Fibroblast of lung (primary cell): ENCODE data around the gene UIMC1. TPM values are rescaled to one million over a fixed set of nuclear protein-coding genes. Genes with fewer than 3 reads are reported as not detected.

Experiments used
- DNase-seq, 2 donors: peaks; one replicate each; pipeline versions ENCODE4 v3.0.0 to v3.0.0-alpha.2; 2010; ENCODE audit warnings: low read depth in 2 of 2
- H2AFZ ChIP-seq: 2 replicates; pipeline ENCODE4 v1.5.1; 2012; ENCODE audit warnings: low read length, control low read depth, inconsistent platforms
- H3K27ac ChIP-seq: 2 replicates; pipeline ENCODE4 v1.5.1; 2011; ENCODE audit warnings: low read length, control low read depth; ENCODE audit not compliant: insufficient read depth
- H3K27me3 ChIP-seq: 2 replicates; pipeline ENCODE4 v1.5.1; 2011; ENCODE audit warnings: mild to moderate bottlenecking, low read length; ENCODE audit not compliant: control insufficient read depth, insufficient read depth
- H3K36me3 ChIP-seq: 2 replicates; pipeline ENCODE4 v1.5.1; 2011; ENCODE audit warnings: low read length; ENCODE audit not compliant: control insufficient read depth, insufficient read depth
- H3K4me1 ChIP-seq: 2 replicates; pipeline ENCODE4 v1.5.1; 2011; ENCODE audit warnings: low read length; ENCODE audit not compliant: control insufficient read depth, insufficient read depth; ENCODE audit errors: extremely low read depth
- H3K4me2 ChIP-seq: 2 replicates; pipeline ENCODE4 v1.5.1; 2011; ENCODE audit warnings: low read length, control low read depth; ENCODE audit not compliant: insufficient read depth; ENCODE audit errors: extremely low read depth
- H3K4me3 ChIP-seq, 4 experiments: fragments of 200-600 bp in 1 of 4; sonication (generic) in 1 of 4; replicated peaks in 1 of 4; 2 replicates each; pipeline ENCODE4 v1.5.1; 2011 to 2016; ENCODE audit warnings: low read length in 4 of 4, low read depth in 3 of 4, mild to moderate bottlenecking in 3 of 4, control low read depth in 2 of 4, inconsistent platforms in 1 of 4, mixed read lengths in 1 of 4; ENCODE audit not compliant: insufficient read depth in 1 of 4; ENCODE audit errors: control extremely low read depth in 1 of 4
- H3K79me2 ChIP-seq: 2 replicates; pipeline ENCODE4 v1.5.1; 2012; ENCODE audit warnings: mild to moderate bottlenecking, low read length, inconsistent platforms; ENCODE audit not compliant: control insufficient read depth, insufficient read depth
- H3K9ac ChIP-seq: 2 replicates; pipeline ENCODE4 v1.5.1; 2011; ENCODE audit warnings: mild to moderate bottlenecking, low read length, control low read depth; ENCODE audit not compliant: insufficient read depth
- H3K9me3 ChIP-seq: 2 replicates; pipeline ENCODE4 v1.5.1; 2012; ENCODE audit warnings: low read depth, low read length; ENCODE audit not compliant: control insufficient read depth, insufficient read depth
- H4K20me1 ChIP-seq: 2 replicates; pipeline ENCODE4 v1.5.1; 2011; ENCODE audit warnings: low read length; ENCODE audit not compliant: control insufficient read depth, insufficient read depth; ENCODE audit errors: extremely low read depth
- CTCF ChIP-seq, 2 donors: IDR thresholded peaks in 1 of 2; conservative IDR thresholded peaks in 1 of 2; 1 replicate in 1 of 2; 2 replicates in 1 of 2; pipeline ENCODE4 v1.5.1; 2011 to 2012; ENCODE audit warnings: low read length in 2 of 2, control low read depth in 1 of 2, inconsistent platforms in 1 of 2, low read depth in 1 of 2, mild to moderate bottlenecking in 1 of 2
- EZH2 ChIP-seq: IDR thresholded peaks from 2 replicates; pipeline ENCODE4 v1.5.1; 2012; ENCODE audit warnings: low read length, control low read depth, mild to moderate bottlenecking; ENCODE audit errors: missing control alignments
- polyA plus RNA-seq, 2 donors: library from polyadenylated mRNA; depleted of rRNA in 1 of 2; stranded (reverse) in 1 of 2; unstranded in 1 of 2; fragments of >200 nt; gene quantifications; 2 replicates each; pipeline ENCODE4 v1.2.1, GENCODE V29; 2011 to 2012; ENCODE audit warnings: missing spikeins in 1 of 2
- total RNA-seq: library from RNA; depleted of rRNA; stranded (reverse); fragments of >200 nt; gene quantifications from 2 replicates; pipeline ENCODE4 v1.2.1, GENCODE V29; 2014

Gene UIMC1
- total and polyA plus RNA-seq, 2 donors (not counting 1 experiment from before 2014, with no cell fraction given): 19.4 to 36.7 TPM

GRCh38 chr5:176912115-176912514 lies 94.5 kb downstream of the UIMC1 start:
- Histone ChIP-seq H3K9me3 (no peaks in the 10 kb centered on the region), H3K79me2 (no peaks in the 10 kb centered on the region), H3K4me1 (no peaks in the 10 kb centered on the region), H3K36me3 (peaks cover 3% of the 10 kb centered on the region), H3K4me2 (no peak overlapping the region), H3K9ac (no peak overlapping the region), H3K27ac (no peak overlapping the region), H2AFZ (no peak overlapping the region), H3K4me3 (no peak overlapping the region), H4K20me1 (no peaks in the 10 kb centered on the region), H3K27me3 (no peaks in the 10 kb centered on the region)
- peak in 1 of 2 donors; percentile 21 for DNase-seq
- TF ChIP-seq EZH2 (no peak), CTCF (conservative IDR thresholded peaks at IDR 0.05 in 1 of 2, IDR thresholded peaks at IDR 0.05 in 1 of 2; ENCODE audit: low read depth in 1 of 2, low read length in 2 of 2) (no peak)

- Histone ChIP-seq H3K36me3 (peaks cover 15% of the 10 kb centered on the region), H3K9me3 (no peaks in the 10 kb centered on the region), H3K4me1 (no peaks in the 10 kb centered on the region), H3K27me3 (no peaks in the 10 kb centered on the region), H3K27ac (no peak overlapping the region), H3K4me3 (no peak overlapping the region), H4K20me1 (no peaks in the 10 kb centered on the region), H3K9ac (no peak overlapping the region), H3K79me2 (no peaks in the 10 kb centered on the region), H2AFZ (no peak overlapping the region), H3K4me2 (no peak overlapping the region)
- TF ChIP-seq CTCF (conservative IDR thresholded peaks at IDR 0.05 in 1 of 2, IDR thresholded peaks at IDR 0.05 in 1 of 2; ENCODE audit: low read depth in 1 of 2, low read length in 2 of 2) (no peak), EZH2 (no peak)
- no peak for DNase-seq
These were observed 97.8 kb downstream of the UIMC1 start for GRCh38 chr5:176908675-176909368.

- H3K36me3 ChIP-seq: peaks cover 16% of the 10 kb centered on the region
These were observed 99.8 kb downstream of the UIMC1 start for GRCh38 chr5:176906796-176907195.

More at GRCh38 chr5:176906796-176907195, 99.8 kb downstream of the UIMC1 start:
- Histone ChIP-seq H4K20me1 (no peaks in the 10 kb centered on the region), H3K27ac (no peak overlapping the region), H3K4me2 (no peak overlapping the region), H3K9ac (no peak overlapping the region), H3K79me2 (no peaks in the 10 kb centered on the region), H3K4me1 (no peaks in the 10 kb centered on the region), H3K9me3 (no peaks in the 10 kb centered on the region), H3K4me3 (no peak overlapping the region), H3K27me3 (no peaks in the 10 kb centered on the region), H2AFZ (no peak overlapping the region)
- no peak for DNase-seq
- no peak for TF ChIP-seq CTCF (conservative IDR thresholded peaks at IDR 0.05 in 1 of 2, IDR thresholded peaks at IDR 0.05 in 1 of 2; ENCODE audit: low read depth in 1 of 2, low read length in 2 of 2)
